GM12864 (cell line): ENCODE measurements around the gene CCL20.
A peak's percentile ranks its signal among the peaks of the same experiment; 100 is the strongest.

Experiments used
- DNase-seq: peaks from one replicate; pipeline ENCODE4 v3.0.0-alpha.2; 2011; ENCODE audit warnings: low read depth
- H3K4me3 ChIP-seq: 2 replicates; pipeline ENCODE4 v1.5.1; 2011; ENCODE audit warnings: mild to moderate bottlenecking, low read depth, low read length, control low read depth
- TF ChIP-seq, protein P1 (sequence below): IDR thresholded peaks from 2 replicates; pipeline ENCODE4 v1.5.1; 2011; ENCODE audit warnings: low read depth, mild to moderate bottlenecking, moderate library complexity, low read length, control low read depth, inconsistent platforms; ENCODE audit errors: missing control alignments

CCL20 gene, protein sequence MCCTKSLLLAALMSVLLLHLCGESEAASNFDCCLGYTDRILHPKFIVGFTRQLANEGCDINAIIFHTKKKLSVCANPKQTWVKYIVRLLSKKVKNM

DNA sequence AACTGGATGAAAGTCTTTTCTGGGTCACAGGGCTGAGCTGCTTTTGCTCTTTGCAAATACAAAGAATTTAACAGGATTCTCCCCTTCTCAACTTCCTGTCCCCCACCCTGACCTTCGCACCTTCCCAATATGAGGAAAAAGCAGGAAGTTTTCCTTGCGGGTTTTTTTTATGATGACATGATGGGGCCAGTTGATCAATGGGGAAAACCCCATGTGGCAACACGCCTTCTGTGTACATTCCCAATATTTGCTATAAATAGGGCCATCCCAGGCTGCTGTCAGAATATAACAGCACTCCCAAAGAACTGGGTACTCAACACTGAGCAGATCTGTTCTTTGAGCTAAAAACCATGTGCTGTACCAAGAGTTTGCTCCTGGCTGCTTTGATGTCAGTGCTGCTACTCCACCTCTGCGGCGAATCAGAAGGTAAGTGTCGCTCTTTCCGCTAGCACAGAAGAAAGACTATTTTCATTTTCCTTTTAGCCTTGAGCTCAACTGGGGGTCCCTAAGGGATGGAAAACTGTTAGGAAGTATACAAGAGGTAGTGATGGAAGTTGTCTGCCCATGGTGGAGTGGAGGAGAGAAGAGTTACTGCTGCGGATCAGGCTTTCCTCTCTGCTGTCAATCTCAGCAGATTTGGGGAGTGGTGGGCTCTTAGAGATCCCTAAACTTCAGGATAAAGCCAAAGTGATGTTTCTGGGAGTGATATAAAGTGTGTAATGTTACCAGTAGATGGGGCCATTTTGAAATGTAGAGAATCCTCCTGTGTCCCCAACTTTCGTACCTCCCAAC, at the start of gene CCL20:
TSS of gene CCL20 (plus strand) at position 281 of the 792 bp plus-strand sequence. CDS start at position 351, 70 bp downstream.
- H3K4me3 ChIP-seq = no peak within 1 kb of the TSS
- DNase-seq = no peak
- TF ChIP-seq, protein P1, sequence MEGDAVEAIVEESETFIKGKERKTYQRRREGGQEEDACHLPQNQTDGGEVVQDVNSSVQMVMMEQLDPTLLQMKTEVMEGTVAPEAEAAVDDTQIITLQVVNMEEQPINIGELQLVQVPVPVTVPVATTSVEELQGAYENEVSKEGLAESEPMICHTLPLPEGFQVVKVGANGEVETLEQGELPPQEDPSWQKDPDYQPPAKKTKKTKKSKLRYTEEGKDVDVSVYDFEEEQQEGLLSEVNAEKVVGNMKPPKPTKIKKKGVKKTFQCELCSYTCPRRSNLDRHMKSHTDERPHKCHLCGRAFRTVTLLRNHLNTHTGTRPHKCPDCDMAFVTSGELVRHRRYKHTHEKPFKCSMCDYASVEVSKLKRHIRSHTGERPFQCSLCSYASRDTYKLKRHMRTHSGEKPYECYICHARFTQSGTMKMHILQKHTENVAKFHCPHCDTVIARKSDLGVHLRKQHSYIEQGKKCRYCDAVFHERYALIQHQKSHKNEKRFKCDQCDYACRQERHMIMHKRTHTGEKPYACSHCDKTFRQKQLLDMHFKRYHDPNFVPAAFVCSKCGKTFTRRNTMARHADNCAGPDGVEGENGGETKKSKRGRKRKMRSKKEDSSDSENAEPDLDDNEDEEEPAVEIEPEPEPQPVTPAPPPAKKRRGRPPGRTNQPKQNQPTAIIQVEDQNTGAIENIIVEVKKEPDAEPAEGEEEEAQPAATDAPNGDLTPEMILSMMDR = no peak

DNA sequence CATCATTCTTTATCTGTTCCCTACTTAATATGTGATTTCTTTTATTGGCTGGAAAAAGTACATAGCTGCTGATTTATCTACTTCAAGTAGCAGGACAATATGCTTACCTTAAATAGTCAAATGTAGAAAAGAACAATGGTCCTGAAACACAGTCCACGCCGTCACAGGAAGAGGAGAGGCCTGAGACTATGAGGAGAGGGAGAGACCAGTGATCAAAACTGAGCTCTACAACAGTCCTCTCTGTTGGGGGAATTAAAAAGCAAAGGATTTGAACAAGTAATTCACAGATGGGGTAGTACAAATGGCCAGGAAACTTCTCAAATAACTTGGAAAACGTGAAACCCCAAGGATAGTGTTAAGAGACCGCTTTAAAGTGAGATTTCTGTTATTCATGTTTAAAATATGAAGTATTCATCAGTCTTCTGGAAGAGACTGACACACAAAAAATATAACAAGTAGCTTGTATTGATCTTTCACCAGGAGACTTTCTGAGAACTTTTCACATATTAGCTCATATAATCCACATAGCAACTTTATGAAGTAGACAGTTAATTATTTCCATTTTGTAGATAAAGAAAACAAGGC, 47.8 kb upstream of the CCL20 start:
- no peak for DNase-seq
- TF ChIP-seq, protein P1 = no peak
- no peak overlapping the region for H3K4me3 ChIP-seq

DNA sequence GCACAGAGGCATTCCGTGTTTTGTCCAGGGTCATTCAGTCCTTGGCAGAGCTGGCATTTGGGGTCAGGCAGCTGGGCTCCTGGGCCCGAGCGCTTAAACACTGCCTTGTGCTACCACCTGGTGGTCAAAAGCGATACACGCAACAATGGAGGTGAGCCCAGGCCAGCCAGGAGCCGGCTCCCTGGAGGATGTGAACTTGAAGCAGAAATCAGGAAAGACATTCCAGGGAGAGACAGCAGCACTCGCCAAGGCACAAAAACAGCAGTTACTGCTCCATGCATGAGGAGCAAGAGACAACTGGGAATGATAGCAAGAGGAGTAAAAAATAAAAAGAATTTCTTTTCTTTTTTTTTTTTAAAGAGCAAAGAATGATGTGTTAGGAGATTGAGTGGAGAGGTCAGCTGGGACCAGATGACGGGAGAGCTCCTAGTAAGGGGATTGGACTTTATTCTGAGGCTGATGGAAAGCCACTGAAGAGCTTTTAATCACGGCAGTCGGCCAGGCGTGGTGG, 47.2 kb upstream of the CCL20 start:
- DNase-seq = no peak
- TF ChIP-seq, protein P1 = peak; percentile 78

DNA sequence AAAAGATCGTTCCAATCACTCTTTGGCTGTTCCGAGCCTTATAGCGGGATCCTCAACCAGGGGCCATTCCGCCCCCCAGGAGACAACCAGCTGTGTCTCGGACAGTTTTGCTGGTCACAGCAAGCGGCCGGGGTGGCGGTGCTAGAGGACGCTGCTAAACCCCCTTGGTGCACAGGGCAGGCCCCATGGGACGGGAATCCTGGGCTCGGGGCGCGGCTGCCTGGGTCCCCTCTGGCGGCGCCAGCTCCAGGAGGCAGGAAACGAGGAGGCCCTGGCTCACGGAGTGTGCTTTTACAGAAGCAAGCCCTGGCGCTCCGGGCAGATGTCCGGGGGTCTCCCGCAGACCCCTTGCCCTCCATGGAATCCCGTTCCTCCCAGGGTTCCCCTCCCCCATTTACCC, 45.8 kb upstream of the CCL20 start:
- DNase-seq = no peak
- no peak overlapping the region for H3K4me3 ChIP-seq
- TF ChIP-seq, protein P1 = no peak

More for the DNA sequence above, 47.2 kb upstream of the CCL20 start:
- H3K4me3 ChIP-seq = no peak overlapping the region

DNA sequence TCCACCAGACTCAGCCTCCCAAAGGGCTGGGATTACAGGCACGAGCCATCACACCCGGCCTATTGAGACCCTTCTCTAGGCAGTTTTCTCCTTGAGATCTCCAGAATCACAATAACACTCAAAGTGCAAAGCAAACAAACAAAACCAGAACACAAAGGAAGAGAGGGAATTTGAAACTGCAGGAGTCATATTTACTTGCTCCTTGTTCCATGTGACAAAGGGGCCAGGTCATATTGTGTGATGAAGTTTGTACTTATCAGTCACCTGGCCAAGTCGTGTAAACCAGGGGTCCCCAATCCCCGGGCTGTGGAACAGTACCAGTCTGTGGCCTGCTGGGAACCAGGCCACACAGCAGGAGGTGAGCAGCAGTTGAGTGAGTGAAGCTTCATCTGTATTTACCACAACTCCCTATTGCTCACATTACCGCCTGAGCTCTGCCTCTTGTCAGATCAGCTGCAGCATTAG, 41.4 kb upstream of the CCL20 start:
- no peak for DNase-seq
- TF ChIP-seq, protein P1 = no peak
- H3K4me3 ChIP-seq = no peak overlapping the region

DNA sequence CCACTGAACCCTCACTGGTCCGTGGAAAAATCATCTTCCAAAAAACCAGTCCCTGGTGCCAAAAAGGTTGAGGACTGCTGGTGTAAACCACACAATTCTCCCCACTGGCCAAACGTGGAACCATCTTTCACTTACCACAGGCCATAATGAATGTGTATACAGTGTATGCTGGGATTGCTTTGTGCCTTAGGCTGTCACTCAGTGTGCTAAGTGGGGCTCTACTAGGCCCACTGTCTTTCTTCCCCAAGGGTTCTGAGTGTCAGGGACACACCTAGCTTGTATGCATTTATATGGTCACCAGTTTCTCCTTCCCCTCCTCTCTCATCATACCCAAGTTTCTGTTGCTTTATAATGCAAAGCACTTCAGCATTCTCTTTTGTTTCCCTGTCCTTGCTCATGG, 40.7 kb upstream of the CCL20 start:
- no peak for DNase-seq

More for the DNA sequence above, 40.7 kb upstream of the CCL20 start:
- TF ChIP-seq, protein P1 = no peak
- no peak overlapping the region for H3K4me3 ChIP-seq
